GM12864 (cell line): Measurements from ENCODE around the gene PAK5.
"Not testable (repeated sequence)": the region's sequence is repeated elsewhere in the genome, so short reads cannot be mapped to it uniquely, and the experiment has no call there.

Experiments used
- DNase-seq: peaks from one replicate; pipeline ENCODE4 v3.0.0-alpha.2; 2011; ENCODE audit warnings: low read depth
- H3K4me3 ChIP-seq: 2 replicates; pipeline ENCODE4 v1.5.1; 2011; ENCODE audit warnings: mild to moderate bottlenecking, low read depth, low read length, control low read depth
- TF ChIP-seq, protein P1 (sequence below): IDR thresholded peaks from 2 replicates; pipeline ENCODE4 v1.5.1; 2011; ENCODE audit warnings: low read depth, mild to moderate bottlenecking, moderate library complexity, low read length, control low read depth, inconsistent platforms; ENCODE audit errors: missing control alignments

The PAK5 gene

GRCh38 chr20:9646375-9646774 lies 192.5 kb downstream of the PAK5 start:
- no peak for DNase-seq
- no peak overlapping the region for H3K4me3 ChIP-seq
- TF ChIP-seq, protein P1, sequence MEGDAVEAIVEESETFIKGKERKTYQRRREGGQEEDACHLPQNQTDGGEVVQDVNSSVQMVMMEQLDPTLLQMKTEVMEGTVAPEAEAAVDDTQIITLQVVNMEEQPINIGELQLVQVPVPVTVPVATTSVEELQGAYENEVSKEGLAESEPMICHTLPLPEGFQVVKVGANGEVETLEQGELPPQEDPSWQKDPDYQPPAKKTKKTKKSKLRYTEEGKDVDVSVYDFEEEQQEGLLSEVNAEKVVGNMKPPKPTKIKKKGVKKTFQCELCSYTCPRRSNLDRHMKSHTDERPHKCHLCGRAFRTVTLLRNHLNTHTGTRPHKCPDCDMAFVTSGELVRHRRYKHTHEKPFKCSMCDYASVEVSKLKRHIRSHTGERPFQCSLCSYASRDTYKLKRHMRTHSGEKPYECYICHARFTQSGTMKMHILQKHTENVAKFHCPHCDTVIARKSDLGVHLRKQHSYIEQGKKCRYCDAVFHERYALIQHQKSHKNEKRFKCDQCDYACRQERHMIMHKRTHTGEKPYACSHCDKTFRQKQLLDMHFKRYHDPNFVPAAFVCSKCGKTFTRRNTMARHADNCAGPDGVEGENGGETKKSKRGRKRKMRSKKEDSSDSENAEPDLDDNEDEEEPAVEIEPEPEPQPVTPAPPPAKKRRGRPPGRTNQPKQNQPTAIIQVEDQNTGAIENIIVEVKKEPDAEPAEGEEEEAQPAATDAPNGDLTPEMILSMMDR, result no peak

DNA sequence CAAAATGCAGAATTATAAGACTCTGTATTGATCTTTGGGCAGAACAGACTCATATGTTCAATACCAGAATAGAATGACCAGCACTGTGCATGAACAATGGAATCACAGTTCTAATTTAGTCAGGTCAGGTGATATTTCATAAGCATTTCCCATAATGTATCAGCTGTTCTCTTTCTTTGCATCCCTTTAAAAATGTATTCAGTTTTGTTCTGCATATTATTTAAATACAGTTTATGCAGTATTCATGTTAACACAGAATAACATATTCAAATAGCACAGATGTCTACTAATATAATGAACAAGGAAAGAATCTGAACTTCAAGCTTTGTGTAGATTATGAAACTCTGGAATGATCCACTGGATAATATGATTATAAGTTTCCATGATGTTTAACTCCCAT lies 196.0 kb downstream of the PAK5 start:
- TF ChIP-seq, protein P1, result no peak
- no peak for DNase-seq
- no peak overlapping the region for H3K4me3 ChIP-seq

- not testable (repeated sequence) for H3K4me3 ChIP-seq, DNase-seq
These were observed 197.3 kb downstream of the PAK5 start for GRCh38 chr20:9641499-9642000.

DNA sequence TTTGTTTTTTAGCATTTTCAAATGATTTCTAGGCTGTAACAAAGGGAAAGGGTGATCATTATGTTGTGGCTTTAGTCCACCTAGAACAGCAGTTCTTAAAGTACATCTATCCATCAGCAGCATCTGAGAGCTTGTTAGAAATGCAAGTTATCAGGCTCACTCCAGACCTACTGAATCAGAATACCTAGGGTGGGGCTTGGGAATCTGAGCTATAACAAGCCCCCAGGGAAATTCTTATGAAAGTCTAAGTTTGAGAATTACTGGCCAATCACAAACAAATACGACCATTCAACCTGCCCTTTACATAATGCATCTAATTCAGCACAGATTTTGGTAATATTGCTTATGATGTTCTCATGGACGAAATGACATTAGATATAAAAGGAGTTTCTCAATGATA lies 201.0 kb downstream of the PAK5 start:
- TF ChIP-seq, protein P1, result no peak
- no peak for DNase-seq
- H3K4me3 ChIP-seq, result no peak overlapping the region

DNA sequence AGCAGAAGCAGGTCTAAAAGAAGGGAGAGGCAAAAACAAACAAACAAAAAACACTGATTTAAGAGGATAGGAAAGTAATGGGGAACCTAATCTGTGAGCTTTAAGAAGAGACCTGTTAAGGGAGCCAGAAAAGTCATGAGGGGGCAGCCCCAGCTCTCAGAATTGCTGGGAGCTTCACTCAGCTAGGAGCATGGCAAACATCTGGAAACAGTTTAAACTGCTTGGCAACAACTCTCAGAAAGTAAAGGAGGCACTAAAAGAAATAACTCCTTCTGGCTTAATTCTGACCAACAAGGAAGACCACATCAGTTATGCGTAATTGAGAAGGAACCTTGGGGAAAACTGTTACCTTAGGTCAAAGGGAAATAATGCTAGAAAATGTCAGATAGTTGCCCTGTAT lies 203.1 kb downstream of the PAK5 start:
- no peak for DNase-seq
- TF ChIP-seq, protein P1, result no peak
- H3K4me3 ChIP-seq, result no peak overlapping the region

GRCh38 chr20:9634327-9634726 lies 204.5 kb downstream of the PAK5 start:
- H3K4me3 ChIP-seq, result no peak overlapping the region
- no peak for DNase-seq
- TF ChIP-seq, protein P1, result no peak

- TF ChIP-seq, protein P1, result no peak
- H3K4me3 ChIP-seq, result no peak overlapping the region
- no peak for DNase-seq
These were observed 205.9 kb downstream of the PAK5 start for GRCh38 chr20:9632991-9633390.
